Esophagus muscularis mucosa (tissue), 4 donors: Measurements from ENCODE around the gene FKBP14. TPM values are rescaled to one million over a fixed set of nuclear protein-coding genes. Genes with fewer than 3 reads are reported as not detected.

Source experiments
- DNase-seq: peaks from one replicate; pipeline ENCODE4 v3.0.0-alpha.2; 2017; ENCODE audit errors: extremely low spot score
- H3K27ac ChIP-seq, 4 donors: fragments of 200-600 bp; sonication (generic); replicated peaks in 1 of 4; 1 replicate in 3 of 4; 2 replicates in 1 of 4; pipeline ENCODE4 v1.5.1; 2016 to 2019; ENCODE audit warnings: mild to moderate bottlenecking in 1 of 4
- H3K27me3 ChIP-seq, 4 donors: fragments of 200-600 bp; sonication (generic); one replicate each; pipeline versions ENCODE4 v1.5.1 to v1.6.0; 2016 to 2019
- H3K36me3 ChIP-seq, 4 donors: fragments of 200-600 bp; sonication (generic); one replicate each; pipeline ENCODE4 v1.5.1; 2016 to 2019
- H3K4me1 ChIP-seq, 4 donors: fragments of 200-600 bp; sonication (generic); one replicate each; pipeline ENCODE4 v1.5.1; 2016 to 2019
- H3K4me3 ChIP-seq, 4 donors: fragments of 200-600 bp; sonication (generic); 1 replicate in 2 of 4; 2 replicates in 2 of 4; pipeline ENCODE4 v1.5.1; 2016 to 2019; ENCODE audit warnings: mild to moderate bottlenecking in 4 of 4, moderate library complexity in 1 of 4
- H3K9me3 ChIP-seq, 4 donors: fragments of 200-600 bp; sonication (generic); 1 replicate in 3 of 4; 2 replicates in 1 of 4; pipeline ENCODE4 v1.5.1; 2016 to 2019
- EP300 ChIP-seq: sonication (generic); formaldehyde crosslinking; IDR thresholded peaks from one replicate; pipeline ENCODE4 v1.6.1; 2017; ENCODE audit warnings: antibody characterized with exemption
- POLR2A ChIP-seq: fragments of 450-650 bp; IDR thresholded peaks from one replicate; pipeline ENCODE4 v1.6.1; 2017; ENCODE audit warnings: antibody characterized with exemption, moderate library complexity, mild to moderate bottlenecking, low read depth
- POLR2AphosphoS5 ChIP-seq, 2 donors: sonication (generic); formaldehyde crosslinking; IDR thresholded peaks; one replicate each; pipeline ENCODE4 v1.6.1; 2017; ENCODE audit warnings: antibody characterized with exemption in 2 of 2
- WGBS: methylation state at CpG from one replicate; pipeline ENCODE4 v1.1.5; 2018; 5-methylcytosine and 5-hydroxymethylcytosine counted together
- intact Hi-C: fragments of 100-400 bp; cut with DNase I; formaldehyde crosslinking; loops from one replicate; pipeline ENCODE4 v1.15.1; 2023
- total RNA-seq, 4 donors: library from RNA; depleted of rRNA; stranded (reverse); fragments of >200 nt; gene quantifications; one replicate each; pipeline versions ENCODE4 v1.1.0 to v1.2.1, GENCODE V29; 2016
- TF ChIP-seq, protein P1 (sequence below), 3 experiments: fragments of 200-600 bp in 2 of 3; fragments of 450-650 bp in 1 of 3; sonication (generic) in 2 of 3; IDR thresholded peaks; one replicate each; pipeline ENCODE4 v1.5.1; 2017 to 2019; ENCODE audit warnings: antibody characterized with exemption in 3 of 3, mild to moderate bottlenecking in 2 of 3, moderate library complexity in 1 of 3

Gene FKBP14
- total RNA-seq, 4 donors from 2014 or later: 6.3 to 8.3 (median 7.0) TPM

DNA sequence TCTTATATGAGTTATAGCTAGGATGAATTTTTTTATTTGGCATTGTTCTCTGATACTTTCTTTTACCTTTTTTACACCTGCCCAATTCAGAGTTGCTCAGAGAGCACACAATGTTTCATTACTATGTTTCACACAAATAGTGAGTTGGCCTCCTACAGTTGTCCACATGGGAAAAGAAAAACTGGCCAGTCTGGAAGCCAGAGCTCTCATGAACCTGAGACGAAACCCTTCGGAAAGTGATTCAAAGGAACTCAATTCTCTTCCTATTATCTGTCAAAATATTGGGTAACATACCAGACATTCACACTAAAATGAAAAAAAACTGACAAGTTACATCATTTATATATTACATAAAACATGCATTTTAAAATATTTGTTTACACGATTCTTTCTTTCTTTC lies 52.2 kb downstream of the FKBP14 start:
- peaks cover 12 to 70% (median 66%) of the 10 kb centered on the region in 4 donors for H3K4me1 ChIP-seq
- WGBS: 82% methylated on average over 3 of the region's 3 CpGs
- DNase-seq: no peak
- no peaks in the 10 kb centered on the region for H3K36me3 ChIP-seq
- no peak overlapping the region for H3K4me3 ChIP-seq
- TF ChIP-seq, protein P1, sequence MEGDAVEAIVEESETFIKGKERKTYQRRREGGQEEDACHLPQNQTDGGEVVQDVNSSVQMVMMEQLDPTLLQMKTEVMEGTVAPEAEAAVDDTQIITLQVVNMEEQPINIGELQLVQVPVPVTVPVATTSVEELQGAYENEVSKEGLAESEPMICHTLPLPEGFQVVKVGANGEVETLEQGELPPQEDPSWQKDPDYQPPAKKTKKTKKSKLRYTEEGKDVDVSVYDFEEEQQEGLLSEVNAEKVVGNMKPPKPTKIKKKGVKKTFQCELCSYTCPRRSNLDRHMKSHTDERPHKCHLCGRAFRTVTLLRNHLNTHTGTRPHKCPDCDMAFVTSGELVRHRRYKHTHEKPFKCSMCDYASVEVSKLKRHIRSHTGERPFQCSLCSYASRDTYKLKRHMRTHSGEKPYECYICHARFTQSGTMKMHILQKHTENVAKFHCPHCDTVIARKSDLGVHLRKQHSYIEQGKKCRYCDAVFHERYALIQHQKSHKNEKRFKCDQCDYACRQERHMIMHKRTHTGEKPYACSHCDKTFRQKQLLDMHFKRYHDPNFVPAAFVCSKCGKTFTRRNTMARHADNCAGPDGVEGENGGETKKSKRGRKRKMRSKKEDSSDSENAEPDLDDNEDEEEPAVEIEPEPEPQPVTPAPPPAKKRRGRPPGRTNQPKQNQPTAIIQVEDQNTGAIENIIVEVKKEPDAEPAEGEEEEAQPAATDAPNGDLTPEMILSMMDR (IDR thresholded peaks at IDR 0.05): no peak
- no peak for TF ChIP-seq EP300
- TF ChIP-seq POLR2AphosphoS5 (IDR thresholded peaks at IDR 0.05): no peak
- TF ChIP-seq POLR2A: no peak
- intact Hi-C loops: no loop called here
- H3K27me3 ChIP-seq: no peaks in the 10 kb centered on the region
- H3K27ac ChIP-seq: peak overlapping the region in 2 of 4 donors; percentile 9 to 52
- no peaks in the 10 kb centered on the region for H3K9me3 ChIP-seq

DNA sequence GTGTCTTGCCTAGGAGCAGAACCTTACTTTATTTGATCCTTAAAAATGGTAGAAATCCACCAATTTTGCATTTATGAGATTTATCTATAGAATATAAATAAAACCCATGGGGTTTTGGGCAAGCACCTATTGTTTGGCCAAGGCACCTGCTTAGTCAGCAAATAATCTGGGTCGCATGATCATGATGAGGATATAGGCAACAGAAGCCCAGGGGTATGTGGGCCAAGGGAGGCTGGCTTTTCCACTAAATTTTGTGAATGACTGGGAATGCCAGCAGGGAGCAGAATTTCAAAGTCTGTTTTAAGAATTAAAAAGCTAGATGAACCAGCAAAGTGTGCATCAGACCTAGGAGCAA lies 54.2 kb downstream of the FKBP14 start:
- DNase-seq: no peak
- 85% methylated on average over 1 of the region's 1 CpG for WGBS
- no peaks in the 10 kb centered on the region for H3K27me3 ChIP-seq
- TF ChIP-seq POLR2AphosphoS5 (IDR thresholded peaks at IDR 0.05) (no peak), POLR2A (no peak), EP300 (no peak)
- TF ChIP-seq, protein P1 (IDR thresholded peaks at IDR 0.05): no peak
- intact Hi-C loops: no loop called here
- no peak overlapping the region for H3K4me3 ChIP-seq
- no peaks in the 10 kb centered on the region for H3K9me3 ChIP-seq
- peaks cover 12 to 75% (median 73%) of the 10 kb centered on the region in 4 donors for H3K4me1 ChIP-seq
- peaks cover 0 to 4% (median 0%) of the 10 kb centered on the region in 4 donors for H3K36me3 ChIP-seq
- H3K27ac ChIP-seq: no peak overlapping the region

DNA sequence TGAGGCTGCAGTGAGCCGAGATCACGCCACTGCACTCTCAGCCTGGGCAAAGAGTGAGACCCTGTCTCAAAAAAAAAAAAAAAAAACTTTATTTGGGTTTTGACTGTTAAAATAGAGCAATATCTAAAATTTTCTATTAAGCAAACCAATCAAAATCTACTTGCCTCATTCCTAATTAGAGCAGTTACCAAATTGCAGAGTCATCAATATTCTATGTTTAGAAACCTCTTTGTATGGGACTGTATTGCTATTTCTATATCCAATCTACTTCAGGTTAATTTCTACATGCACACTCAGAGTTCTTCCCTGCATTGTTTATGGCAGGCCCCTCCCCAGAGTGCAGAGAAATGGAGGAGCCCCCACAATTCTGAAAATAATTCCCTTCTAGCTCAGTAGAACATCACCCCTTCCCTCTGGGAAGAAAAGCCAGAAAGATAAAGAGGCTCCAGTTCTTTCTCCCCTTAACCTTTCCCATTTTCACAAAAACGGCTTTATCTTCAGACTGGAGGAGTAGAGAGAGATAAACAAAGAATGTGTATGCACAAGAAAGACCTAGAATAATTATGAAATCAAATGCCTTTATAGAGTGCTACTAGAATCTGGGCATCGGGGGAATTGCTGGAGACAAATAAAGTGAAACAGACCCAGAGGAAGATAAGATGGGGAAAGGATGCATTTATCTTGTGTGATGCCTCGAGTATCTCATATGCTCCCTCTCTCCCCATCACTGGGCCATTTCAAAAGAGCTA lies 54.8 kb downstream of the FKBP14 start:
- Histone ChIP-seq H3K27ac (no peak overlapping the region), H3K9me3 (no peaks in the 10 kb centered on the region), H3K27me3 (no peaks in the 10 kb centered on the region), H3K36me3 (peaks cover 0 to 4% (median 0%) of the 10 kb centered on the region in 4 donors), H3K4me3 (no peak overlapping the region), H3K4me1 (peaks cover 9 to 69% (median 68%) of the 10 kb centered on the region in 4 donors)
- DNase-seq: no peak
- TF ChIP-seq EP300 (no peak), POLR2AphosphoS5 (IDR thresholded peaks at IDR 0.05) (no peak), POLR2A (no peak)
- TF ChIP-seq, protein P1 (IDR thresholded peaks at IDR 0.05): no peak
- 84% methylated on average over 5 of the region's 5 CpGs for WGBS
- intact Hi-C loops: no loop called here

DNA sequence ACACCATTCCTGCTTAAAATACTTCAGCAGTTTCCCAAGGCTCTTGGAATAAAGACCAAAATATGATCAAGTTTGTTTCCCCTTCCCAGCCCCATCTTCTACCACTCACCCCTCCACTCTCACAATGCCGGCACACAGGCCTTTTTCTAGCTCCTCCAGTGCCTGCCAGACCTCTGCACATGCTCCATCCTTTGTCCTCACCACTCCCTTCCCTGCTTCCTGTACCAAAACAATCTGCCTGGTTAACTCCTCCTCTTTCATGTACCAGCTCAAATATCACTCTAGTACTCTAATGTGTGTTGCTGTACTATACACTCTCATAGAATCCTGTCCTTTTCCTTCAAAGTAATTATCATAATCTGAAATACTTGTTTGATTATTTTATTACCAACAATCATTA lies 56.3 kb downstream of the FKBP14 start:
- no peak for DNase-seq
- peaks cover 9 to 61% (median 56%) of the 10 kb centered on the region in 4 donors for H3K4me1 ChIP-seq
- TF ChIP-seq POLR2A: no peak
- no peak for TF ChIP-seq POLR2AphosphoS5 (IDR thresholded peaks at IDR 0.05)
- peaks cover 0 to 4% (median 0%) of the 10 kb centered on the region in 4 donors for H3K36me3 ChIP-seq
- no peak overlapping the region for H3K27ac ChIP-seq
- 70% methylated on average over 1 of the region's 1 CpG for WGBS
- H3K27me3 ChIP-seq: no peaks in the 10 kb centered on the region
- intact Hi-C loops: no loop called here
- H3K4me3 ChIP-seq: no peak overlapping the region
- H3K9me3 ChIP-seq: no peaks in the 10 kb centered on the region

DNA sequence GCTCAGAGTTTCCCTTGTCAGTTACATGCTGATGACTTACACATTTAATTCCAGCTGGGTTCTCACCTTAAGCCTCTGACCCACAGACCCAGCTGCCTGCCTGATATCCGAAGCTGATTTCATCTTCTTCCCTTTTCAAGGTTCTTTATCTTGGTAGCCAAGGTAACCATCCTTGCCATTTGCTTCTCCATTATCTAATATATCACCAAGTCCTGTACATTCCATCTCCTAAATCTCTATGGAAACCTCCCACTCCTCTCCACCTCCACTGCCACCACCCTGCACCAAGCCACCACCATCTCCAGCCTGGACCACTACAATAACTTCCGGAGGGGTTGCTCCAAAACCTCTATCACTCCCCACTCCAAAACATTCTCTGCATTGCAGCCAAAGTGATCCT lies 56.8 kb downstream of the FKBP14 start:
- H3K9me3 ChIP-seq: no peaks in the 10 kb centered on the region
- no peak overlapping the region for H3K4me3 ChIP-seq
- WGBS: 94% methylated on average over 2 of the region's 2 CpGs
- H3K27ac ChIP-seq: no peak overlapping the region
- no peak for TF ChIP-seq POLR2AphosphoS5 (IDR thresholded peaks at IDR 0.05)
- TF ChIP-seq, protein P1 (IDR thresholded peaks at IDR 0.05): no peak
- no peak for TF ChIP-seq EP300
- TF ChIP-seq POLR2A: no peak
- intact Hi-C loops: no loop called here
- H3K27me3 ChIP-seq: no peaks in the 10 kb centered on the region
- peaks cover 9 to 61% (median 56%) of the 10 kb centered on the region in 4 donors for H3K4me1 ChIP-seq
- peaks cover 0 to 4% (median 0%) of the 10 kb centered on the region in 4 donors for H3K36me3 ChIP-seq
- no peak for DNase-seq
